OCI-LY3 (cell line): Measurements from ENCODE around the gene TREX2.

Experiments used
- CTCF ChIP-seq: fragments of 200-600, 300-600 bp; sonication (generic); IDR thresholded peaks from 2 replicates; pipeline ENCODE4 v1.5.1; 2014; ENCODE audit warnings: antibody characterized with exemption, low read length, low read depth
- EZH2phosphoT487 ChIP-seq: fragments of 200-600 bp; shearing (Covaris generic); IDR thresholded peaks from 2 replicates; pipeline ENCODE4 v1.6.1; 2018; ENCODE audit warnings: antibody characterized with exemption, mixed run types, low read depth

- TF ChIP-seq CTCF (no peak), EZH2phosphoT487 (no peak)
These were observed 44.5 kb upstream of the TREX2 start for GRCh38 chrX:153490217-153490930.
